DOHH2 (cell line): ENCODE results near the gene IRF2.

ENCODE experiments used
- H3F3A ChIP-seq: fragments of 200-600 bp; sonication (generic), shearing (Covaris generic); 2 replicates; pipeline ENCODE4 v1.6.0; 2016; ENCODE audit warnings: antibody characterized with exemption, mild to moderate bottlenecking; ENCODE audit not compliant: control insufficient read depth, insufficient read depth
- H3K27ac ChIP-seq: fragments of 200-600 bp; sonication (generic); 2 replicates; pipeline ENCODE4 v1.5.1; 2014; ENCODE audit warnings: low read depth, mild to moderate bottlenecking, low read length, moderate library complexity
- H3K27me3 ChIP-seq: fragments of 200-600 bp; sonication (generic); 2 replicates; pipeline ENCODE4 v1.6.1; 2014; ENCODE audit warnings: mild to moderate bottlenecking, low read length, mixed read lengths; ENCODE audit not compliant: control insufficient read depth
- H3K36me3 ChIP-seq: fragments of 200-600 bp; sonication (generic); 2 replicates; pipeline ENCODE4 v1.6.1; 2014; ENCODE audit warnings: mild to moderate bottlenecking, low read length, moderate library complexity, mixed read lengths; ENCODE audit not compliant: control insufficient read depth
- H3K4me1 ChIP-seq: fragments of 200-600 bp; sonication (generic); 2 replicates; pipeline ENCODE4 v1.6.1; 2014; ENCODE audit warnings: mild to moderate bottlenecking, low read length, mixed read lengths; ENCODE audit not compliant: control insufficient read depth
- H3K4me2 ChIP-seq: fragments of 200-600 bp; sonication (generic); 2 replicates; pipeline ENCODE4 v1.6.0; 2014; ENCODE audit warnings: mild to moderate bottlenecking, low read length, moderate library complexity
- H3K4me3 ChIP-seq: fragments of 200-600 bp; sonication (generic); 2 replicates; pipeline ENCODE4 v1.5.1; 2014; ENCODE audit warnings: mild to moderate bottlenecking, low read length, mixed read lengths
- H3K79me2 ChIP-seq: fragments of 200-600 bp; sonication (generic); 2 replicates; pipeline ENCODE4 v1.6.1; 2014; ENCODE audit warnings: mild to moderate bottlenecking, low read length, mixed read lengths; ENCODE audit not compliant: control insufficient read depth
- H3K9me2 ChIP-seq: fragments of 200-600 bp; sonication (generic); replicated peaks from 2 replicates; pipeline ENCODE4 v1.6.1; 2014; ENCODE audit warnings: mild to moderate bottlenecking, low read length, mixed read lengths; ENCODE audit not compliant: control insufficient read depth
- H3K9me3 ChIP-seq: fragments of 200-600 bp; sonication (generic); 2 replicates; pipeline ENCODE4 v1.6.1; 2014; ENCODE audit warnings: antibody characterized with exemption, low read length, mixed read lengths; ENCODE audit not compliant: control insufficient read depth, insufficient read depth
- H4K20me1 ChIP-seq: fragments of 200-600 bp; sonication (generic); 2 replicates; pipeline ENCODE4 v1.6.0; 2014; ENCODE audit warnings: low read depth, mild to moderate bottlenecking, antibody characterized with exemption, low read length, moderate library complexity; ENCODE audit not compliant: control insufficient read depth, insufficient read depth
- CTCF ChIP-seq: fragments of 200-600 bp; sonication (generic); IDR thresholded peaks from one replicate; pipeline ENCODE4 v1.5.1; 2014; ENCODE audit warnings: antibody characterized with exemption, mild to moderate bottlenecking, low read depth, low read length; ENCODE audit not compliant: poor library complexity, severe bottlenecking
- EZH2phosphoT487 ChIP-seq: fragments of 200-600 bp; sonication (generic); IDR thresholded peaks from 2 replicates; pipeline ENCODE4 v1.6.1; 2017; ENCODE audit warnings: borderline replicate concordance, mild to moderate bottlenecking, antibody characterized with exemption, low read length, moderate library complexity, mixed read lengths

Gene IRF2

GRCh38 chr4:184413261-184414046 is 60.9 kb downstream of the IRF2 start:
- H3K9me2 ChIP-seq, result no peaks in the 10 kb centered on the region
- H3K4me1 ChIP-seq, result peaks cover 38% of the 10 kb centered on the region
- H3K27ac ChIP-seq, result no peak overlapping the region
- H3K9me3 ChIP-seq, result no peaks in the 10 kb centered on the region
- H3K27me3 ChIP-seq, result no peaks in the 10 kb centered on the region
- no peaks in the 10 kb centered on the region for H3K79me2 ChIP-seq
- no peak overlapping the region for H3K4me2 ChIP-seq
- TF ChIP-seq CTCF (no peak), EZH2phosphoT487 (no peak)
- peaks cover 6% of the 10 kb centered on the region; the same call in 1 of the 2 replicates for H3F3A ChIP-seq
- no peak overlapping the region for H3K4me3 ChIP-seq
- H4K20me1 ChIP-seq, result 0 out of 2 replicates have a peak, but pooled peaks cover 7% of the 10 kb centered on the region
- peaks cover 23% of the 10 kb centered on the region for H3K36me3 ChIP-seq

- H3K36me3 ChIP-seq, result peaks cover 19% of the 10 kb centered on the region
- no peaks in the 10 kb centered on the region for H3K27me3 ChIP-seq
- no peaks in the 10 kb centered on the region for H3K79me2 ChIP-seq
- H3K4me3 ChIP-seq, result no peak overlapping the region
- peaks cover 42% of the 10 kb centered on the region for H3K4me1 ChIP-seq
- no peak for TF ChIP-seq EZH2phosphoT487
- TF ChIP-seq CTCF, result no peak
- no peak overlapping the region for H3K4me2 ChIP-seq
- H4K20me1 ChIP-seq, result 0 out of 2 replicates have a peak, but pooled peaks cover 10% of the 10 kb centered on the region
- H3F3A ChIP-seq, result peaks cover 16% of the 10 kb centered on the region
- H3K9me3 ChIP-seq, result no peaks in the 10 kb centered on the region
- no peak overlapping the region for H3K27ac ChIP-seq
- H3K9me2 ChIP-seq, result no peaks in the 10 kb centered on the region
Observed at GRCh38 chr4:184410748-184411147, 63.6 kb downstream of the IRF2 start.

- no peaks in the 10 kb centered on the region for H3K9me2 ChIP-seq
- H3K9me3 ChIP-seq, result no peaks in the 10 kb centered on the region
- peaks cover 16% of the 10 kb centered on the region for H3F3A ChIP-seq
- peak overlapping the region; percentile 37 for H3K4me2 ChIP-seq
- H3K79me2 ChIP-seq, result no peaks in the 10 kb centered on the region
- H3K4me1 ChIP-seq, result peaks cover 42% of the 10 kb centered on the region
- no peak overlapping the region for H3K27ac ChIP-seq
- TF ChIP-seq CTCF, result no peak
- no peak for TF ChIP-seq EZH2phosphoT487
- 0 out of 2 replicates have a peak, but pooled peaks cover 10% of the 10 kb centered on the region for H4K20me1 ChIP-seq
- peaks cover 17% of the 10 kb centered on the region for H3K36me3 ChIP-seq
- no peaks in the 10 kb centered on the region for H3K27me3 ChIP-seq
- H3K4me3 ChIP-seq, result no peak overlapping the region
Observed at GRCh38 chr4:184409911-184410692, 64.2 kb downstream of the IRF2 start.
